ENCODE data around the gene CC2D1A. TPM values are rescaled to one million over a fixed set of nuclear protein-coding genes. Genes with fewer than 3 reads are reported as not detected.

Gene CC2D1A
- total RNA-seq, 1 donor from 2014 or later = 22.6 TPM

- H3K4me1 Mint-ChIP-seq (ENCODE audit: low read depth, unreplicated experiment) = peaks cover 10% of the 10 kb centered on the region
- H3K27ac Mint-ChIP-seq (ENCODE audit: unreplicated experiment) = peak overlapping the region; percentile 48
- FAIRE-seq = no peak
- H3K4me1 ChIP-seq (ENCODE audit: insufficient read depth, low read length) = peaks cover 25% of the 10 kb centered on the region
- no peak overlapping the region for H3K27ac ChIP-seq (ENCODE audit: low read depth, low read length)
- peak overlapping the region; percentile 61 for H3K4me3 ChIP-seq (ENCODE audit: insufficient read depth, low read depth, low read length)
- no peak for DNase-seq (ENCODE audit: low read depth)
- peak overlapping the region; percentile 69 for H2AFZ ChIP-seq (ENCODE audit: low read depth, low read length)
- H3K9me3 ChIP-seq (ENCODE audit: insufficient read depth, low read depth, low read length) = no peaks in the 10 kb centered on the region
- no peaks in the 10 kb centered on the region for H4K20me1 ChIP-seq (ENCODE audit: insufficient read depth, low read length)
- peak overlapping the region; percentile 77 for H3K4me3 Mint-ChIP-seq (ENCODE audit: unreplicated experiment)
- no peaks in the 10 kb centered on the region for H3K9me3 Mint-ChIP-seq (ENCODE audit: unreplicated experiment)
- H3K36me3 ChIP-seq (ENCODE audit: insufficient read depth, low read length) = no peaks in the 10 kb centered on the region
- peaks cover 3% of the 10 kb centered on the region for H3K27me3 Mint-ChIP-seq (ENCODE audit: low read depth, unreplicated experiment)
- H3K27me3 ChIP-seq (ENCODE audit: insufficient read depth, low read length) = no peaks in the 10 kb centered on the region
- peak overlapping the region; percentile 95 for H3K4me2 ChIP-seq (ENCODE audit: low read length)
- peak overlapping the region; percentile 80 for H3K9ac ChIP-seq (ENCODE audit: low read length)
- TF ChIP-seq EZH2 (IDR thresholded peaks at IDR 0.05; ENCODE audit: insufficient read depth, low read length) (no peak), CTCF (IDR thresholded peaks at IDR 0.05; ENCODE audit: insufficient read depth, low read depth, low read length) (no peak)
- H3K79me2 ChIP-seq (ENCODE audit: insufficient read depth, low read length) = peaks cover 6% of the 10 kb centered on the region
- H3K36me3 Mint-ChIP-seq (ENCODE audit: low read depth, unreplicated experiment) = no peaks in the 10 kb centered on the region
Observed at GRCh38 chr19:13866463-13867046, 39.4 kb upstream of the CC2D1A start.

- no peak overlapping the region for H3K9ac ChIP-seq (ENCODE audit: low read length)
- H3K27me3 Mint-ChIP-seq (ENCODE audit: low read depth, unreplicated experiment) = peaks cover 6% of the 10 kb centered on the region
- no peak overlapping the region for H3K27ac ChIP-seq (ENCODE audit: low read depth, low read length)
- H3K4me3 ChIP-seq (ENCODE audit: insufficient read depth, low read depth, low read length) = no peak overlapping the region
- H4K20me1 ChIP-seq (ENCODE audit: insufficient read depth, low read length) = no peaks in the 10 kb centered on the region
- TF ChIP-seq CTCF (IDR thresholded peaks at IDR 0.05; ENCODE audit: insufficient read depth, low read depth, low read length) (no peak), EZH2 (IDR thresholded peaks at IDR 0.05; ENCODE audit: insufficient read depth, low read length) (no peak)
- no peak overlapping the region for H3K27ac Mint-ChIP-seq (ENCODE audit: unreplicated experiment)
- no peak overlapping the region for H3K4me2 ChIP-seq (ENCODE audit: low read length)
- no peaks in the 10 kb centered on the region for H3K9me3 Mint-ChIP-seq (ENCODE audit: unreplicated experiment)
- no peak overlapping the region for H2AFZ ChIP-seq (ENCODE audit: low read depth, low read length)
- H3K4me1 ChIP-seq (ENCODE audit: insufficient read depth, low read length) = peaks cover 24% of the 10 kb centered on the region
- H3K36me3 ChIP-seq (ENCODE audit: insufficient read depth, low read length) = no peaks in the 10 kb centered on the region
- no peaks in the 10 kb centered on the region for H3K9me3 ChIP-seq (ENCODE audit: insufficient read depth, low read depth, low read length)
- no peaks in the 10 kb centered on the region for H3K36me3 Mint-ChIP-seq (ENCODE audit: low read depth, unreplicated experiment)
- H3K4me3 Mint-ChIP-seq (ENCODE audit: unreplicated experiment) = no peak overlapping the region
- DNase-seq (ENCODE audit: low read depth) (no peak), FAIRE-seq (no peak)
- H3K4me1 Mint-ChIP-seq (ENCODE audit: low read depth, unreplicated experiment) = peaks cover 9% of the 10 kb centered on the region
- H3K27me3 ChIP-seq (ENCODE audit: insufficient read depth, low read length) = no peaks in the 10 kb centered on the region
- H3K79me2 ChIP-seq (ENCODE audit: insufficient read depth, low read length) = peaks cover 6% of the 10 kb centered on the region
Observed at GRCh38 chr19:13868663-13869062, 37.3 kb upstream of the CC2D1A start.

- Histone ChIP-seq H3K4me2 (ENCODE audit: low read length) (no peak overlapping the region), H3K4me1 (ENCODE audit: insufficient read depth, low read length) (peaks cover 19% of the 10 kb centered on the region), H3K27me3 (ENCODE audit: insufficient read depth, low read length) (no peaks in the 10 kb centered on the region), H3K4me3 (ENCODE audit: insufficient read depth, low read depth, low read length) (no peak overlapping the region), H3K36me3 (ENCODE audit: insufficient read depth, low read length) (no peaks in the 10 kb centered on the region), H3K27ac (ENCODE audit: low read depth, low read length) (no peak overlapping the region), H2AFZ (ENCODE audit: low read depth, low read length) (no peak overlapping the region), H3K9me3 (ENCODE audit: insufficient read depth, low read depth, low read length) (no peaks in the 10 kb centered on the region), H4K20me1 (ENCODE audit: insufficient read depth, low read length) (no peaks in the 10 kb centered on the region), H3K9ac (ENCODE audit: low read length) (no peak overlapping the region), H3K79me2 (ENCODE audit: insufficient read depth, low read length) (peaks cover 6% of the 10 kb centered on the region)
- TF ChIP-seq EZH2 (IDR thresholded peaks at IDR 0.05; ENCODE audit: insufficient read depth, low read length) = no peak
- no peak for TF ChIP-seq CTCF (IDR thresholded peaks at IDR 0.05; ENCODE audit: insufficient read depth, low read depth, low read length)
- no peak for DNase-seq (ENCODE audit: low read depth)
- H3K27me3 Mint-ChIP-seq (ENCODE audit: low read depth, unreplicated experiment) = peaks cover 9% of the 10 kb centered on the region
- peaks cover under 1% of the 10 kb centered on the region for H3K36me3 Mint-ChIP-seq (ENCODE audit: low read depth, unreplicated experiment)
- no peak for FAIRE-seq
- peaks cover 9% of the 10 kb centered on the region for H3K4me1 Mint-ChIP-seq (ENCODE audit: low read depth, unreplicated experiment)
- H3K27ac Mint-ChIP-seq (ENCODE audit: unreplicated experiment) = no peak overlapping the region
- no peaks in the 10 kb centered on the region for H3K9me3 Mint-ChIP-seq (ENCODE audit: unreplicated experiment)
- no peak overlapping the region for H3K4me3 Mint-ChIP-seq (ENCODE audit: unreplicated experiment)
Observed at GRCh38 chr19:13869281-13869680, 36.7 kb upstream of the CC2D1A start.

Measured in astrocyte (in vitro differentiated cells and primary cell).